Posterior cingulate gyrus (tissue), 11 donors: Measurements from ENCODE around the gene RHBDF2.

ENCODE experiments used
- DNase-seq, 10 donors: peaks; one replicate each; pipeline versions ENCODE4 v3.0.0 to v3.0.0-alpha.2; 2020 to 2021; ENCODE audit warnings: mixed read lengths in 3 of 10
- intact Hi-C: fragments of 100-400 bp; cut with DNase I; formaldehyde crosslinking; loops from one replicate; pipeline ENCODE4 v1.15.1; 2023

RHBDF2 gene

DNA sequence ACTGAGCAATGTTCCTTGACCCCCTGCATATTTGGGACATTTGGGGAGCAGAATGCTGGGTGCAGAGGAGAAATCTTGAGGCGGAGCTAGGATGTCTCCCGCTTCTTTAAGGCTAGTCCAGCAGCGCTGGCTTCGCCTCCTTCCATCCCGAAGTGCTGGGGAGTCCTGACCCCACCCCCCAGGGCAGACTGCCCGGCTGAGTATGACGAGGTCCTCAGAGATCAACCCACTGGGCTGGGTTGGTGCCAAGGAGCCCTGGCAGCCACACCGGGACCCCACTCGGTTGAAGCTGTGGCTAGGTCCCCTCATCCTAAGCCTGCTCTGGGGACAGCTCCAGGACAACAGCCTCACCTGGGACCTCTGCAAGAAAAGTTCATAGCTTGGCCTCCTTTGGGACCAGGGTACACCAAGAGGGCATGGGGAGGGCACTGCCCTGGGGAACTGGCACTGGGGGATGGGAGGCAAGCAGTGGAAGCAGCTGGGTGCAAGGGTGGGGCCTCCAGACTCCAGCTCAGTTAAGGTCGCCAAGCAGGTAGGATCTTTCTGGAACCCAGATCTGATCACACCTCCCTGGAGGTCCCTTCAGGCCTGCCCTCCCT lies 11.0 kb downstream of the RHBDF2 start:
- intact Hi-C loops = no loop called here
- no peak for DNase-seq

DNA sequence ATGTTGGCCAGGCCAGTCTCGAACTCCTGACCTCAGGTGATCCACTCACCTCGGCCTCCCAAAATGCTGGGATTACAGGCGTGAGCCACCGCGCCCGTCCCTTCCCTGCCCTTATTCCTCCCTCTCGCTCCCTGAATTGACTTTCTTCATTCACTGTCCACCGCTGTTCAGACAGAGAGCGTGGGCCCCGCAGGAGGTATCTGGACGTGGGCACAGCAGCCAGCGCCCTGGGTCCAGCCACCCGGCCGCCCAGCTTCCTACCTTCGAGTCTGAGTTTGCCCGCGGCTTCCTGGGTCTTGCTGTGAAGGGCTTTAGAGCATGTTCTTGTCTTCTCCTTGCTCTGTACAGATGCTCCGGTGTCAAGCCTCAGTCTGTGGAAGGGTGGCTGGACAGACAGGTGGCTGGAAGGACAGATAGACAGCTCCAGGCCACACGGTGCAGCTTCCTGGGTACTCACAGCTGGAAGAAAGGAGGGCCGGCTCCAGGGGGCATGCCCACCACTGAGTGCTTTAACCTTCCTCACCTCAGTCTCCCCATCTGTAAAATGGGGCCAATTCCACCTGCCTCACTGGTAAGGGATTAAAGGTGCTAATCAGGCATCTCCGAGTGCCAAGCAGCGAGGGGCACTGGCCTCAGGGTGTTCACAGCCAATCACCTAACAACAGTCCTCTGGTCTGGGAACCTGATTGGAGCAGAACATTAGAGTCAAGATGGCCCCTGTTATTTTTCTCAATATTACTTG lies 13.6 kb downstream of the RHBDF2 start:
- no peak for DNase-seq
- intact Hi-C loops = no loop called here

DNA sequence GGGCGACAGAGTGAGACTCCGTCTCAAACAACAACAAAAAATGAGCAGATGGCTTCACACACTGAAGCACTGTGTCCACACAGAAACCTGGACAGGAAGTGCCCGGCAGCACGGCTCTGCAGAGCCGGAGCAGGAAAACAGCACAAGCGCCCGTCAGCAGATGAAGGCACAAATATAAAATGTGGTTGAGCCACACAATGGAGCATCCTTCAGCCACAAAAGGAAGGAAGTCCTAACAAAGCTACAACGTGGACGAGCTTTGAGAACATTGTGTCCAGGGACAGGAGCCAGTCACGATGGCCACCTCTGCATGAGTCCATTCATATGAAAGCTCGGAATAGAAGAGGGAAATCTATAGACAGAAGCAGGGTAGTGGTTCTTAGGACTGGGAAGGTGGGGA lies 15.7 kb downstream of the RHBDF2 start:
- peak in 6 of 10 donors; percentile 40 to 72 (median 44) for DNase-seq

DNA sequence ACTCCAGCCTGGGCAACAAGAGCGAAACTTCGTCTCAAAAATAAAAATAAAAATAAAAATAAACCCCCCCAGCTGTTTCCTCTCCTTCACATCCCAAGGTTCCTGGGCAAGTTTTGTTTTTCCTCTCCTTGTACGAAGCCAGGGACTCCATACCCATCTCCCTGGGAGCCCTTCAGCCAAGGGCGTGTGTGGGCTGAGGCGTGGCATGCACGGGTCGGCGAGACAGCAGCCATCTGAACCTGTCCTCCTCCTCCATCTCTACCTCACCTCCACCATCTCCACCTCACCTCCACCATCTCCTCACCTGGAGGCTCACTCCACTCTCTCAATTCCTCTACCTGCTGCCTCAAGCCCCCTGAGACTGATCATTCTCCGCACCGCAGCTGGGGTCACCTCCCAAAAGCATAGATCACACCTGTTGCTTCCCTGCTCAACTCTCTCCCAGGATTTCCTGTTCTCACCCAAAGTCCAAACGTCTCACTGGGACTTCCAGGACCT lies 16.9 kb downstream of the RHBDF2 start:
- intact Hi-C loops = no loop called here
- DNase-seq = no peak

More for the DNA sequence above, 15.7 kb downstream of the RHBDF2 start:
- intact Hi-C loops = no loop called here

DNA sequence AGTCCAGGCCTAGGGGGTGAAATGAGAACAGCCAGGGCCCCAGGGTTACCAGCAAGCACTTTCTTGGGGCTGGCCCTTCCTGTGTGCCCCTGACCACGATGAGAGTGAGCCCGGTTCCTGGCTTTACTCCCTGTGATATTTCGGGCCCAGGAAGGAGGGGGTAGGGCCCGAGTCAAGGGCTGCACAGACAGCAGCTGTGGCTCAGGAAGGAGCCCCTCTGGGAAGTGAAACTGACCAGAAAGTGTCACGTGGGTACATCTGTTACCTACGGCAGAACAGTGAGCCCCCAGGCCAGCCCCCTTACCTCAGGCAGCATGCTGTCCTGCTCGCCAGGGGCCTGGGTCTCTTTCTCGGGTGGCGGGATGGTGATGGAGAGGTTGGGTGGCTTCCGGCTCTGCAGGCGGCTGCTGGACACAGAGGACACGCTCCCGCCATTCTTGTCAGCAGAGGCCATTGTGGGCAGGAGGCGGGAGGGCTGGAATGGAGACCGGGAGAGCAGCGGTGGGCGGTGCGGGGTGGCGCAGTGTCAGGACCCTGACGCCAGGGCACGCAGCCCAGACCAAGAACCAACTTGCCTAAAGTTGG lies 20.1 kb downstream of the RHBDF2 start:
- intact Hi-C loops = no loop called here
- peak in 2 of 10 donors; percentile 34 for DNase-seq

DNA sequence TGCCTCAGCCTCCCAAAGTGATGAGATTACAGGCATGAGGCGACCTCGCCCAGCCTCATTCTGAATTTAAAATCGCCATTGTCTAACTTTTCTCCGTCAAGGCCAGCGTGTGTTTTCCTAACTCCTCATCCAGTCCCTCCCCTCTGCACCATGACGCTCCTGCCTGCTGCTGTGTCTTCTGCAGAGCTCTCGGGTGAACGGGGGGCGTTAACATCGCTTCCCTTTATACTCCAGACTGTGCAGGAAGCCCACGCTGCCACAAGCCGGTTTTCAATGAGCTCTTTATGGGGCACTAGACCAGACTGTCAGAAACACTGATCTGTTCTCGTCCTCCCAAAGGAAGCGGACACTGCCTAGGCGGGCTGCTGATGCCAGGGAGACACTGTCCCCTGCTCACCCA lies 20.6 kb downstream of the RHBDF2 start:
- intact Hi-C loops = no loop called here
- no peak for DNase-seq

DNA sequence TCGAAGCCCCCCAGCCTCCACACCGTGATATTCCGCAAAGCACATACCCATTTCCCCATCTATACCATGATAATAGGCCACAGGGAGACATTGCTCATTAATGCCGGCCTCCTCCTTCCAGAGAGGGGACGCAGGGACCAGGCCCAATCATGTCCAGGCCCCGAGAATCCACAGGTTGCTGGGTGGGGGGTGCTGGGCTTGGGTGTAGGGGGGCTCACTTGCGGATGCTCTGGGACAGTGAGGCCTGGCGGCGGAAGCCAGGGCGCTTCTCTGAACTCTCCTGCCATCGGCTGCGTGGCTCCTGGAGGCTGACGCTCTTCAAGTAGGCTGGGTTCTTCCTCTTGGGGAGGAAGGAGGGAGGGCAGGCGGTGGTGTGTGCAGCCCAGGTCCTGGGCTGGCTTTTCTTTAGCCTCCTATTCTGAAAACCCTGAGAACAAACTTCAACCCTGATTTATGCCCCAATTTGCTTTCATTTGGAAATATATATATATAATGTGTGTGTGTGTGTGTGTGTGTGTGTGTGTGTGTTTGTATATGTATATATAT lies 21.6 kb downstream of the RHBDF2 start:
- no peak for DNase-seq
- intact Hi-C loops = no loop called here

DNA sequence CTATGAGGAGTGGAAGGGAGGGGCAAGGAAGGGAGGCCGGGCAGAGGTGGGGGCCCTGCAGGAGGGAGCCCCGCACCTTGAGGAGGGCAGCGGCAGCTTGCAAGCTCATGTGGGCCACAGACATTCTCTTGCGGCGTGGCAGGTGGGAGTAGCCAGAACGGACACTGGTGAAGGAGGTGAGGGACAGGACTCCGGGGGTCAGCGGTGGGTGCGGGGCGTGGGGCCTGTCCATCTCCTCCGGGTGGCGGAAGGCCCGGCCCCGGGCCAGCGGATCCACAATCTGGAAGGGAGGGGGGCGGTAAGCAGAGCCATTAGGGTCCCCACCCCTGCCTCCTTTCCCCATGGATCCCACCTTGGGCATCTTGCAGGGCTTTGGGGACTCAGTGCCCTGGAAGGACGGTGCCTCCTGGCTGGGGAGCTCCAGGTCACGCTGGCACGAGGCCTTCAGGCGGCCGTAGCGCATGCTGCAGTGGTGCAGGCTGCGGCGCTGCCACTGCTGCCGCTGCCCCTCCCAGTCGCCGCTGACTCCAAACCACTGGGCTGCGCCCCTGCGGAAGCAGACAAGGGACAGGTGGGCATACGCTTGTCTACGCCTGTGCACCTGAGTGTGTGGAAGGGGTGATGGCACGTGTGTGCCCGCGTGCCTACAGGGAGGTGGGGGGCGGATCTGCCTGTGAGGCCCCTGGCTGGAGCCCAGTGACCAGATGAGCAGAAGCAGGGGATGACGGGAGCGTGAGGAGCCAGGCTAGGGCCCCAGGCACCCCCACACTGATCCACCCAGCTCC lies 22.3 kb downstream of the RHBDF2 start:
- intact Hi-C loops = no loop called here
- DNase-seq = no peak

DNA sequence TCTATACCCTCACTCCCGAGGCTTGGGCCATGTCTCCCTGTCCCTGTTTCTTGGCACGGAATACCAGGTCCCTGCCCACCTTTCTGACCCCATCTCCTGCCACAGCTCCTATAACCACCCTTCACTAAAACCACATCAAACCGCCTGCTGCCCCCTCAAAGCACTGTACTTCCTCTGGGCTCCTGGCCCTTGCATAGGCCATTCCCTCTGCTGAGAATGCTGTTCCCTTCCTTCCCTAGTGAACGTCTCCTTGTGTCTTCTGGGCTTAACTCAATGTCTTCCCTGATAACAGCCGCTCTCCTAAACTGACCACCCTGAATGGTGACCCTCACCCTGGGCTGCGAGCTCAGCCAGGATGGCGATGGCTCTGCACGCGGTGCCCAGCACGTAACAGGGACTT lies 23.1 kb downstream of the RHBDF2 start:
- no peak for DNase-seq
- intact Hi-C loops = no loop called here

DNA sequence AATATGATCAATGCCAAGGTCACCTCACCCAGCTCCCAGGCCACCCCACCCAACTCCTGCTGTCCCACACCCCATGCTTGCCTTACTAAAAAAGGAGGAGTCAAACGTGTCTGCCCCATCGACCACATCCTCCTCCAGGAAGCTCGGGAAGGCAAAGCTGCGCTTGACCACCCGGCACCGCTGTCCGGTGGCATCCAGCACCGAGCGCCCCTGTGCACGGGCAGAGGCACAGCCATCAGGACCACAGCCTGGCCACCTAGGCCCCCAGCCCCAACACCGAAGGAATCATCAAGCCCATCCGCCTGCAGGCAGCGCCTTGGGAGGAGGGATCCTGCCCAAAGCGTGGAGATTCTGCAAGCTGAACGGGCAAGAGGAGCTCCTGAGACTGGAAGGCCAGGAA lies 23.6 kb downstream of the RHBDF2 start:
- intact Hi-C loops = no loop called here
- no peak for DNase-seq

DNA sequence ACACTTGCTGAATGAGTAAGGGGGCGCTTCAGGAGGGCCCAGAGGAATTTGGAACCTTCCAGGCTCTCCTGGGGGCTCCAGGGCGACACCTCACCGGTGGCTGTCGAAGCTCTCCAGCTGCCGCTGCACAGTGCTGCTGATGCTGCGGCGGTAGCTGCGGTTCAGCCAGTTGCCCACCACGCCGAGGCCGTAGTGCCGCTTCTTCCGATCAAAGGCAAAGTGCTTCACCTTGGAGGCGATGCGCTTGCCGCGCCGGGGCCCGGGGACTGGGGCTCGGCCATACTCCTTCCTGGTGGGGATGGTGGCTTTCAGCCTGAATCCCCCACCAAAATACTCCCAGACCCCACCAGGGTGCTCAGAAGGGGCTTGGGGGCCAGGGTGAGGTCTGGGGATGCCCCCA lies 24.5 kb downstream of the RHBDF2 start:
- DNase-seq = no peak
- intact Hi-C loops = no loop called here

DNA sequence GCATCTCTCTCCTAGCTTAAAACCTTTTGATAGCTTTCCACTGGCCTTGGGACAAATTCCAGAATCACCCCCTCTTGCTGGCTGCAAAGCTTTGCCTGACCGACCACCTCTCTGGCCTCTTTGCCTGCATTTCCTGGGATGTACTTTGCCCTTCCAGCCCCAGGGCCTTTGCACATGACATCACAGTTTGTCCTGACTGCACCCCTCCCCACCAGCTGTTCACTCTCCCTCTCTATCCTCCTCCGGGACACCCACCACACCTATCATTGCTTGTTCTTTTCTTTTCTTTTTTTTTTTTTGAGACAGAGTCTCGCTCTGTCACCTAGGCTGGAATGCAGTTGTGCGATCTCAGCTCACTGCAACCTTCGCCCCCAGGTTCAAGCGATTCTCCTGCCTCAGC lies 25.9 kb downstream of the RHBDF2 start:
- no peak for DNase-seq
- intact Hi-C loops = no loop called here

DNA sequence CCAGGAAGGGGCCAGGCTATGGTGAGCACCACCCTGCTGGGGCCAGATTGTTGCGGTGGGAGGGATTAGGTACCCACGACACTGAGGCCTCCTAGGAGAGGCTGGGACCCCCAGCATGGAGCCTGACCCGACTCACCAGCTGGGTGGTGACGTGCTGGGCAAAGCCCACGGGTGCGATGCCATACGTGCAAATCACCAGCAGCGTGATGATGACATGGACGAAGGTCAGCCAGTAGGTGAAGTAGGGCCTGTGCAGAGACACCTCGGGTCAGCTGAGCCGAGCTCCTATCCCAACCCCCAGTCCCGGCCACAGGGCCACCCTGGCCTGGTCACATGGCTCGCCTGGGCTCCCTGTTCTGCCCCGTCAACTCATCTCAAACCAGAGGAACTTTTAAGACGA lies 26.3 kb downstream of the RHBDF2 start:
- intact Hi-C loops = no loop called here
- DNase-seq = no peak

DNA sequence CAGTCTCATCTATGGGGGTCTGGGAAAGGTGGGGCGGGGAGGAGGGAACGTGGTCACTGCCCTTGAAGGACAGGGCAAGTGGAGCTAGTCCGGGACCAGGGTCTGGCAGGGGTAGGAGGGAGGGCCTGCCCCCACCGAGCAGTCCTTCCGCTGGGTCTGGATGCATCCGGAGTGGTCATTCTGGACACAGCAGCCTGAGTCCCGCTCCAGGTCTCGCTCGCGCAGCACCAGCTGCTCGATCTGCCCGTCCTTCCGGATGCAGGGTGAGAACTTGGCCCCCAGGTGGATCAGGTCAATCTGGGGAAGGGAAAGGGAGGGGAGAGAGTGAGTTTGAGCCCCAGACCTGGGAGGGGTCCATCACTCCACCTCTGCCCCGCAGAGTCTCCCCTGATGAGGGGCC lies 27.0 kb downstream of the RHBDF2 start:
- no peak for DNase-seq
- intact Hi-C loops = no loop called here

DNA sequence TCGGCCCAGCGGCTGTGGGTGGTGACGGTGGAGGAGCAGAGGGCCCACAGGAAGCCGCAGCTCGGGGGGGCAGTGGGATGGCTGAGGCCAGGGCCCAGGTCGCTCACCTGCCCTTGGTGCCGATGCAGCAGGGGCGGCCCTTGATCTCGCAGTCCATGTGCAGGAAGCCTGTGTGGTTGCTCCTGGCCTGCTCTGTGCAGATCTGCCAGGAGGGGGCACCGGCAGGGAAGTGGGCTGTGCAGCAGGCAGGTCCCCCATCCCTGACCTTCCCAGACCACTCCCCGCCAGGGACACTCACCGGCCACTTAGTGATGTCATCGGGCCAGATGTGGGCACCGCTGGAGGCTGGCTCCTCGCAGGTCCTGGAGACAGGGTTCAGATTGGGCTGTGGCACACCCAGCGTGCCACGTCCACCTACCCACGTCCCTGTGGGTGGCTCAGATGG lies 27.7 kb downstream of the RHBDF2 start:
- intact Hi-C loops = no loop called here
- DNase-seq = no peak

DNA sequence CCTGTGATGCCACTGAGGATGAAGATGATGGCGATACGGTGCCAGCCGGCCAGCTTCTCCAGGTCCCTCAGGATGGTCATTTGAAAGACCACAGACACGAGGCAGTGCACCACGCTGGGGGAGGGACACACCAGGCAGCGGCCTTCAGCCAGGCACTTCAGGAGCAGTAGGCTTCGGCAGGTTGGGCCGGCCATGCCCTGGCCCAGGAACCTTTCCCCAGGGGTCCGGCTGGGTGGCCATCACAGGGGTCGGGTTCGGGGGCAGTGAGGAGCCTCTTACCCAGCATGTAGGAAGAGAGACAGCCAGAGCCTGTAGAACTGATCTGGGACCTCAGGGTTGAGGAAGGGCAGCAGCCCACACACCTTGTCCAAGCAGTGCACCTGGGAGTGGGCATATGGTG lies 28.5 kb downstream of the RHBDF2 start:
- DNase-seq = no peak
- intact Hi-C loops = no loop called here

DNA sequence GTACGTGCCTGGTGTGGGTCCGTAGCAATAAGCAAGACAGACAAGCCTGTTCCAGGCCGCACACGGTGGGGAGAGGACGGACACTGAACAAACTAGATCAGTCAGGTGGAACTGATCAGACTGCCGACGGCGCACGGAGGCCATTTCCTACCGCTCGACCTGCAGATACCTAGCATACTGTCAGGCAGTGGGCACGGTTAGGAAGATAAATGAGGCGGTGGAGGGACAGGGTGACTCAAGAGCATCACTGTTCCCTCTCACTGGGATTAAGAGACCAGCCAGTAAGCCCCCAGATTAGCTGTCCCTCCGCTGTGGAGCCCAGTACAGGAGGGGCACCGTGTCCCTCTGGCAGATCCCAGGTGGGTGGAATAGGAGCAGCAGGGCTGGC lies 29.0 kb downstream of the RHBDF2 start:
- no peak for DNase-seq
- intact Hi-C loops = no loop called here

DNA sequence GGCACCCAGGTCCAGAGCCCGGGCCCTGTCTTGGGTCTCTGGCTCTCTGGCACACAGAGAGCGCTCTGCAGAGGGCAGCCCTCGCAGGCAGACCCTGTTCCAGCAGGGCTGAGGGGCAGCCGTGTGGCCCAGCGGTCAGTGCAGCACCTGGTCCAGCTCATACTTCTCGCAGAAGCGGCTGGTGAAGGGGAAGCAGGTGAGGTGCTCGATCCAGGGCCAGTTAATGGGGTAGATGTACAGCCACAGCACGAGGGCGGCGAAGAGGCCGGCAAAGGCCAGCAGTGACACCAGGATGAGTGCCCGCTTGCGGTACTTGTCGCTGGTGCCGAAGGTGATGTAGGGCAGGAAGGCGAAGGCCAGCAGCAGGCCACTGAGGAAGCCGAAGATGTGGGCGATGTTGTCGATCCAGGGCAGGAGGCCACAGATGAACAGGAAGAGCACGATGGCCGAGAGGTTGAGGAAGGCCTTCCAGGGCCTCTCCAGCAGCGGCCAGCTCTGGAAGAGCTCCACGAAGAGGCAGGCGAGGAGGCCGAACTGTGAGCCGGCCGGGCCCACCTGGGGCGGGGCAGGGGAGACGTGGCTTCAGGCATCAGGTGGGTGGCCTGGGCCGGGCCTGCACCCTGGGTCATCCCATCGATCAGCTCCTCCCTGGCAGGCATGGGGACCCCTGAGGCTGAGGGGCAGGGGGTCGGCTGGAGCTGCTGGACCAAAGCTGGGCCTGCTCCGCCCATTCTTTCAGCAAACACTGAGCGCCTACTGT lies 29.5 kb downstream of the RHBDF2 start:
- no peak for DNase-seq
- intact Hi-C loops = no loop called here

DNA sequence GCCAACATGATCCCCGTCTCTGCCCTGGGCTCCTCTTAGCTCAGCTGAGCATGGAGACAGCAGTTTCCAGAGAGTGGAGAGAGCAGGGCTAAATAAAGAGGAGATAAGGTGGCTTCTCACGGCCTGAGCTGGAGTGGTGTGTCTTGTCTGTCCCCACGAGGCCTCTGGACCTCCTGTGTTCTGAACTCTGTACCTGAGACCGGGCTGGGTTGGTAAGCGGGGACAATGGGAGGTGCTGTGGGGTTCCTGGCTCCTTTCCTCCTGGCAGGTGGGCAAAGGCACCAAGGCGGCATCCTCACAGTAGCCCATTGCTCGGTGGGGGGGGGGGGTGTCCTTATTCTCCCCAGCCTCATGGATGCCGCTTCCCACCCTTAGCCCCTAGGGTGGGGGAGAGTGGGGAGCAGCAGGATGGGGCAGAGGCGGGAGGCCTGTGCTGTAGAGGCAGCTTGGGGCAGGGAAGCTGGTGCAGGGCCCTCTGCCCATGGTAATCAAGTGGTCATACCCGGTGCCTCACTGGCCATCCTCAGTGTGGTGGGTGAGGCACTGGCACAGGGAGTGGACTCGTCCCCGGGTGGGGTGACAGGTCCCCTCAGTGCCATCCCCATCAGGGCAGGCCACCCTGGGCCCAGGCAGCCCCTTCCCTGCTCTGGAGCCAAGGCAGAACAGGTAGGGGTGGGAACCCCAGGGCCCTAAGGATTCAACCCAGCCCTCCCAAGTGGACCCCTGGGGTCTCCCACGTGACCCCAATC lies 31.1 kb downstream of the RHBDF2 start:
- intact Hi-C loops = no loop called here
- peak in 1 of 10 donors; percentile 47 for DNase-seq
